Stimulated activated CD8-positive, alpha-beta memory T cell treated with anti-CD3 and anti-CD28 coated beads, Interleukin-7, amount 100 ng/mL, for 4 hours (primary cell): ENCODE data around the gene MLANA.

ENCODE experiments used
- DNase-seq, 2 donors: peaks; one replicate each; pipeline ENCODE4 v3.0.0-alpha.2; 2020; ENCODE audit warnings: low read depth in 2 of 2

The MLANA gene

DNA sequence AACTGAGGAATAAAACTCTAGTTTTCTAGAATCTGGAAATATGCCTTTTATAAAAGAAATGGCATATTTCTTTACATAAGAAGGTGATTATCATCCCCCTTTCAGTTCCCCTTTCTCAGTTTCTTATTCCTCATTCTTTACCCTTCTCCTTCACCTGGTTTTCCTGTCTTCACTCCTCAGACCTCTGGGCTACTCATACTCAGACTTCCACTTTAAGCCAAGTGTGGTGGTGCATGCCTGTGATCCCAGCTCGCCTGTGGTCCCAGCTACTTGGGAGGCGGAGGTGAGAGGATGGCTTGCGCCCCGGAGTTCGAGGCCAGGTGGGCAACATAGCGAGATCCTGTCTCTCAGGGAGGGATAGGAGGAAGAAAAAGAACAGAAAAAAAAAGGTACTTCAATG is 67.6 kb downstream of the MLANA start:
- no peak for DNase-seq
